ENCODE measurements around the gene NOTO. TPM values are rescaled to one million over a fixed set of nuclear protein-coding genes. Genes with fewer than 3 reads are reported as not detected.

The NOTO gene
- total and polyA plus RNA-seq, 11 donors: not detected

DNA sequence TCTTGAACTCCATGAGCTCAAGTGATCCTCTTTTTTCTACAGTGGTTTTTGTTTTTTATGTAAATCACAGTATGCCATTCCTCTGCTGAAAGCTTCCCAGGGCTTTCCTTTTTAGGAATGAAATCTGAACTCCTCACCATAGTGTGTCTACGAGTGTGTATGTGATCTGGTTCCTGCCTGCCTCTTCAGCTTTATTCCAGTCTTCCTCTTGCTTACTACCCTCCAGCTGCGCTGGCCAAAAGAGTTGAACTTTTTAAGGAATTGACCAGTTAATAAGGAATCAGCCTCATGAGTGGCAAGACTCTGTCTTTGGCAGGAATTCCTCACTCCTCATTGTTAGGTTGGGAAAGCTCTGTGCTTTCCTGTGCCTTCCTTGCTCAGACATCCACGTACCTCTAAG lies 35.8 kb downstream of the NOTO start:
- Histone ChIP-seq H3K4me1 (peaks cover 0 to 54% (median 34%) of the 10 kb centered on the region in 12 donors), H3K36me3 (peaks cover 0 to 59% (median 43%) of the 10 kb centered on the region in 9 donors), H3K27ac (no peak overlapping the region), H3K27me3 (no peaks in the 10 kb centered on the region), H3K9me3 (no peaks in the 10 kb centered on the region), H3K4me3 (no peak overlapping the region)
- WGBS, 4 donors: 59 to 71% (median 63%) methylated on average over 3 of the region's 3 CpGs
- ATAC-seq (no peak), DNase-seq (no peak)
- intact Hi-C loops (cut with DNase I): no loop called here
- no peak for TF ChIP-seq POLR2A (IDR thresholded peaks at IDR 0.05)
- no peak for TF ChIP-seq CTCF (IDR thresholded peaks at IDR 0.05)

GRCh38 chr2:73238976-73239375 lies 36.6 kb downstream of the NOTO start:
- 82 to 91% (median 84%) methylated on average over 1 of the region's 1 CpG for WGBS, 4 donors
- TF ChIP-seq CTCF (IDR thresholded peaks at IDR 0.05): no peak
- ATAC-seq (no peak), DNase-seq (no peak)
- Histone ChIP-seq H3K4me1 (peaks cover 0 to 56% (median 36%) of the 10 kb centered on the region in 12 donors), H3K36me3 (peaks cover 0 to 67% (median 51%) of the 10 kb centered on the region in 9 donors), H3K27ac (no peak overlapping the region), H3K4me3 (no peak overlapping the region), H3K9me3 (no peaks in the 10 kb centered on the region), H3K27me3 (no peaks in the 10 kb centered on the region)
- intact Hi-C loops (cut with DNase I): no loop called here

GRCh38 chr2:73239776-73240175 lies 37.4 kb downstream of the NOTO start:
- ATAC-seq: no peak
- no peak overlapping the region for H3K4me3 ChIP-seq
- H3K27ac ChIP-seq: no peak overlapping the region
- intact Hi-C loops (cut with DNase I): loop anchor here in 1 of 10 donors (10.0 kb wide), 1 partner anchor 145 kb away; the partner anchor contains the start of gene ALMS1
- H3K27me3 ChIP-seq: no peaks in the 10 kb centered on the region
- 31 to 55% (median 41%) methylated on average over 3 of the region's 3 CpGs for WGBS, 4 donors
- no peak for DNase-seq
- peaks cover 0 to 75% (median 59%) of the 10 kb centered on the region in 9 donors for H3K36me3 ChIP-seq
- peaks cover 0 to 60% (median 35%) of the 10 kb centered on the region in 12 donors for H3K4me1 ChIP-seq
- TF ChIP-seq CTCF (IDR thresholded peaks at IDR 0.05) (no peak), POLR2A (IDR thresholded peaks at IDR 0.05) (no peak)
- no peaks in the 10 kb centered on the region for H3K9me3 ChIP-seq

- ATAC-seq (peak; percentile 60 to 87 (median 80)), DNase-seq (peak in 2 of 5 donors; percentile 46 to 61)
- Histone ChIP-seq H3K27ac (no peak overlapping the region), H3K36me3 (peaks cover 3 to 100% (median 97%) of the 10 kb centered on the region in 9 donors), H3K27me3 (no peaks in the 10 kb centered on the region), H3K4me3 (no peak overlapping the region), H3K4me1 (peaks cover 0 to 19% (median 4%) of the 10 kb centered on the region in 12 donors), H3K9me3 (no peaks in the 10 kb centered on the region)
- intact Hi-C loops (cut with DNase I): loop anchor here in 1 of 10 donors (10.0 kb wide), 1 partner anchor 141 kb away; the partner anchor contains the start of gene ALMS1
- WGBS, 4 donors: 39 to 50% (median 41%) methylated on average over 5 of the region's 5 CpGs
- TF ChIP-seq POLR2A (IDR thresholded peaks at IDR 0.05): no peak
- TF ChIP-seq CTCF (IDR thresholded peaks at IDR 0.05): no peak
Observed at GRCh38 chr2:73243884-73244570, 41.7 kb downstream of the NOTO start.

Data from heart left ventricle (tissue), 16 donors.